Measurements from ENCODE around the gene CCDC92B. TPM values are rescaled to one million over a fixed set of nuclear protein-coding genes. Genes with fewer than 3 reads are reported as not detected.

Gene CCDC92B
- polyA plus RNA-seq, 1 donor from 2014 or later: 0.32 TPM

DNA sequence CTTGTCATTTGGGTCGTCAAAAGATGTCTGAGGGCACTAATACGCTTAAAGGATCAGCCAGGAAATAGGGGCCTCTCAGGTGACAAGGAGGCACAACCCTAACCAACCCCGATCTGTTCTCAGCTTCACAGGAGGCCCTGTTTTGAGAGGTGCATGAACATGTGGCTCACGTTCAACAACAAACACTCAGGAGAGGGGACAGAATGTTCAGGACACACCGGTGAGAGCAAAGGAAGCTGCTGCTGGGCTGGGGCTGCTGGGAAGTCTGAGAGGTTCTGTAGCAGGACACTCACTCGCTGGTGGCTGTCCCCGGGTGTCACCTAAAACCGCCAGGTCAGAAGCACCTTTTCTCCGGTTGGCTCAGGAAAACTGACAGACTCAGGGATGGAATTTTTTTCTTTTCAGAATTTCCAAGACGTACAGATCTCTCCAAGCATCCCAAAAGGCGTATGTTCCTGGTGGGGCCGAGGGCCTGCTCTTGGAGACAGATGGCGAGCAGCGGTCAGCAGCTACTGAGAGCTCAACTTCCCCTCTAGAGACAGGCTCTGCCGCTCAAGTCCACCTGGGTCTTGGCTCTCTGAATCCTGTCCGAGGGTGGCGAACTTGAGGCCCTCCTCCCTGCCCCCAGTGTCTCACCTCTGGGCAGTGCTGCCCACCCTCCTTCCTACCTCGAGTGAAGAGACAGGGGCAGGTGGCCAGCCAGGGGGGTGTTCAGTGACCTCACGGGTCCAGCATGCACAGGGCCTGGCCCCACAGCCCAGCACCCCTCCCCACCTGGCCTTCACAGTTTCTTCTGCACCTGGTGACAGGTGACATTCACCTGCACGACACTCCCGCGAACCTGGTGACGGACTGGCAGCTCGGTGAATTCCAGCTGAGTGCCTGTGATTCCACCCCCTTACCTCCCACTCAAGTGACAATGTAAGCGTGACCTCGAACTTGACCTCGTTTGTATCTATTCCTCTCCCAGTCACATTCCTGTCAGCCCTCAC lies 60.8 kb downstream of the CCDC92B start:
- H3K9ac ChIP-seq (ENCODE audit: low read length): no peak overlapping the region
- no peak overlapping the region for H3K4me2 ChIP-seq (ENCODE audit: low read length)
- no peaks in the 10 kb centered on the region for H3F3A ChIP-seq (ENCODE audit: insufficient read depth, low read length, poor library complexity, severe bottlenecking)
- no peaks in the 10 kb centered on the region for H3K9me3 ChIP-seq (ENCODE audit: low read length)
- H3K36me3 ChIP-seq (ENCODE audit: insufficient read depth, low read length): peaks cover 7% of the 10 kb centered on the region
- H3K9me2 ChIP-seq (ENCODE audit: insufficient read depth, low read length): no peaks in the 10 kb centered on the region
- TF ChIP-seq RAD21 (conservative IDR thresholded peaks at IDR 0.05) (no peak), EZH2 (IDR thresholded peaks at IDR 0.05; ENCODE audit: borderline replicate concordance, insufficient read depth, low read length, poor library complexity, severe bottlenecking) (no peak), SMC3 (conservative IDR thresholded peaks at IDR 0.05; ENCODE audit: poor library complexity) (no peak), TAF1 (IDR thresholded peaks at IDR 0.05; ENCODE audit: low read depth) (no peak), MXI1 (conservative IDR thresholded peaks at IDR 0.05; ENCODE audit: poor library complexity, severe bottlenecking) (no peak), POLR2AphosphoS5 (IDR thresholded peaks at IDR 0.05) (peak; percentile 7), EP300 (conservative IDR thresholded peaks at IDR 0.05; ENCODE audit: poor library complexity, severe bottlenecking) (no peak)
- TF ChIP-seq, protein P1, sequence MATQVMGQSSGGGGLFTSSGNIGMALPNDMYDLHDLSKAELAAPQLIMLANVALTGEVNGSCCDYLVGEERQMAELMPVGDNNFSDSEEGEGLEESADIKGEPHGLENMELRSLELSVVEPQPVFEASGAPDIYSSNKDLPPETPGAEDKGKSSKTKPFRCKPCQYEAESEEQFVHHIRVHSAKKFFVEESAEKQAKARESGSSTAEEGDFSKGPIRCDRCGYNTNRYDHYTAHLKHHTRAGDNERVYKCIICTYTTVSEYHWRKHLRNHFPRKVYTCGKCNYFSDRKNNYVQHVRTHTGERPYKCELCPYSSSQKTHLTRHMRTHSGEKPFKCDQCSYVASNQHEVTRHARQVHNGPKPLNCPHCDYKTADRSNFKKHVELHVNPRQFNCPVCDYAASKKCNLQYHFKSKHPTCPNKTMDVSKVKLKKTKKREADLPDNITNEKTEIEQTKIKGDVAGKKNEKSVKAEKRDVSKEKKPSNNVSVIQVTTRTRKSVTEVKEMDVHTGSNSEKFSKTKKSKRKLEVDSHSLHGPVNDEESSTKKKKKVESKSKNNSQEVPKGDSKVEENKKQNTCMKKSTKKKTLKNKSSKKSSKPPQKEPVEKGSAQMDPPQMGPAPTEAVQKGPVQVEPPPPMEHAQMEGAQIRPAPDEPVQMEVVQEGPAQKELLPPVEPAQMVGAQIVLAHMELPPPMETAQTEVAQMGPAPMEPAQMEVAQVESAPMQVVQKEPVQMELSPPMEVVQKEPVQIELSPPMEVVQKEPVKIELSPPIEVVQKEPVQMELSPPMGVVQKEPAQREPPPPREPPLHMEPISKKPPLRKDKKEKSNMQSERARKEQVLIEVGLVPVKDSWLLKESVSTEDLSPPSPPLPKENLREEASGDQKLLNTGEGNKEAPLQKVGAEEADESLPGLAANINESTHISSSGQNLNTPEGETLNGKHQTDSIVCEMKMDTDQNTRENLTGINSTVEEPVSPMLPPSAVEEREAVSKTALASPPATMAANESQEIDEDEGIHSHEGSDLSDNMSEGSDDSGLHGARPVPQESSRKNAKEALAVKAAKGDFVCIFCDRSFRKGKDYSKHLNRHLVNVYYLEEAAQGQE (IDR thresholded peaks at IDR 0.05; ENCODE audit: borderline replicate concordance): no peak
- TF ChIP-seq, protein P2, sequence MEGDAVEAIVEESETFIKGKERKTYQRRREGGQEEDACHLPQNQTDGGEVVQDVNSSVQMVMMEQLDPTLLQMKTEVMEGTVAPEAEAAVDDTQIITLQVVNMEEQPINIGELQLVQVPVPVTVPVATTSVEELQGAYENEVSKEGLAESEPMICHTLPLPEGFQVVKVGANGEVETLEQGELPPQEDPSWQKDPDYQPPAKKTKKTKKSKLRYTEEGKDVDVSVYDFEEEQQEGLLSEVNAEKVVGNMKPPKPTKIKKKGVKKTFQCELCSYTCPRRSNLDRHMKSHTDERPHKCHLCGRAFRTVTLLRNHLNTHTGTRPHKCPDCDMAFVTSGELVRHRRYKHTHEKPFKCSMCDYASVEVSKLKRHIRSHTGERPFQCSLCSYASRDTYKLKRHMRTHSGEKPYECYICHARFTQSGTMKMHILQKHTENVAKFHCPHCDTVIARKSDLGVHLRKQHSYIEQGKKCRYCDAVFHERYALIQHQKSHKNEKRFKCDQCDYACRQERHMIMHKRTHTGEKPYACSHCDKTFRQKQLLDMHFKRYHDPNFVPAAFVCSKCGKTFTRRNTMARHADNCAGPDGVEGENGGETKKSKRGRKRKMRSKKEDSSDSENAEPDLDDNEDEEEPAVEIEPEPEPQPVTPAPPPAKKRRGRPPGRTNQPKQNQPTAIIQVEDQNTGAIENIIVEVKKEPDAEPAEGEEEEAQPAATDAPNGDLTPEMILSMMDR (IDR thresholded peaks at IDR 0.05; ENCODE audit: poor library complexity, severe bottlenecking): no peak
- no peaks in the 10 kb centered on the region for H3K27me3 ChIP-seq (ENCODE audit: insufficient read depth, low read depth, low read length)
- H4K20me1 ChIP-seq (ENCODE audit: insufficient read depth): no peaks in the 10 kb centered on the region
- no peaks in the 10 kb centered on the region for H3K79me2 ChIP-seq (replicated peaks; ENCODE audit: insufficient read depth, low read length)
- no peak overlapping the region for H3K4me3 ChIP-seq (ENCODE audit: low read length)
- H3K27ac ChIP-seq (ENCODE audit: low read length): no peak overlapping the region
- no peak overlapping the region for H2AFZ ChIP-seq (ENCODE audit: low read depth, low read length)

DNA sequence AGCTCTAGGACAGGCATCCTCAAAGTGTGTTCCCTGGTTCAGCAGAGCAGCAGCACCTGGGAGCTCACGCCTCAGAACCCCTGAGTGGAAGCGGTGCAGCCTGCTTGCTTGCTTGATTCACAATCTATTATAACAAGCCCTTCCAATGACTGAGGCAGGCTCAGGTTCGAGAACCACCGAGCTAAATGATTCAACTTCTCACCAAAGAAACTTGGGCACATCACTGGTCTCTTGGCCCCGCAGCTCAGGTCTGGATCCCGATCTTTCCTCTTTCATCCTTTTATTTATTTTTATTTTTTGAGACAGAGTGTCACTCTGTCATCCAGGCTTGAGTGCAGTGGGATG lies 62.4 kb downstream of the CCDC92B start:
- no peak overlapping the region for H3K27ac ChIP-seq (ENCODE audit: low read length)
- no peaks in the 10 kb centered on the region for H3K79me2 ChIP-seq (replicated peaks; ENCODE audit: insufficient read depth, low read length)
- no peak overlapping the region for H3K4me2 ChIP-seq (ENCODE audit: low read length)
- no peaks in the 10 kb centered on the region for H3K27me3 ChIP-seq (ENCODE audit: insufficient read depth, low read depth, low read length)
- TF ChIP-seq SMC3 (conservative IDR thresholded peaks at IDR 0.05; ENCODE audit: poor library complexity) (no peak), POLR2AphosphoS5 (IDR thresholded peaks at IDR 0.05) (no peak), RAD21 (conservative IDR thresholded peaks at IDR 0.05) (no peak), MXI1 (conservative IDR thresholded peaks at IDR 0.05; ENCODE audit: poor library complexity, severe bottlenecking) (no peak), EZH2 (IDR thresholded peaks at IDR 0.05; ENCODE audit: borderline replicate concordance, insufficient read depth, low read length, poor library complexity, severe bottlenecking) (no peak), TAF1 (IDR thresholded peaks at IDR 0.05; ENCODE audit: low read depth) (no peak), EP300 (conservative IDR thresholded peaks at IDR 0.05; ENCODE audit: poor library complexity, severe bottlenecking) (no peak)
- TF ChIP-seq, protein P2 (IDR thresholded peaks at IDR 0.05; ENCODE audit: poor library complexity, severe bottlenecking): no peak
- TF ChIP-seq, protein P1 (IDR thresholded peaks at IDR 0.05; ENCODE audit: borderline replicate concordance): no peak
- no peaks in the 10 kb centered on the region for H3K9me3 ChIP-seq (ENCODE audit: low read length)
- no peak overlapping the region for H3K9ac ChIP-seq (ENCODE audit: low read length)
- H3K4me3 ChIP-seq (ENCODE audit: low read length): no peak overlapping the region
- H3F3A ChIP-seq (ENCODE audit: insufficient read depth, low read length, poor library complexity, severe bottlenecking): no peaks in the 10 kb centered on the region
- H2AFZ ChIP-seq (ENCODE audit: low read depth, low read length): no peak overlapping the region
- no peaks in the 10 kb centered on the region for H4K20me1 ChIP-seq (ENCODE audit: insufficient read depth)
- H3K36me3 ChIP-seq (ENCODE audit: insufficient read depth, low read length): peaks cover 7% of the 10 kb centered on the region
- no peaks in the 10 kb centered on the region for H3K9me2 ChIP-seq (ENCODE audit: insufficient read depth, low read length)
